Measurements from ENCODE around the gene MAPT.

DNA sequence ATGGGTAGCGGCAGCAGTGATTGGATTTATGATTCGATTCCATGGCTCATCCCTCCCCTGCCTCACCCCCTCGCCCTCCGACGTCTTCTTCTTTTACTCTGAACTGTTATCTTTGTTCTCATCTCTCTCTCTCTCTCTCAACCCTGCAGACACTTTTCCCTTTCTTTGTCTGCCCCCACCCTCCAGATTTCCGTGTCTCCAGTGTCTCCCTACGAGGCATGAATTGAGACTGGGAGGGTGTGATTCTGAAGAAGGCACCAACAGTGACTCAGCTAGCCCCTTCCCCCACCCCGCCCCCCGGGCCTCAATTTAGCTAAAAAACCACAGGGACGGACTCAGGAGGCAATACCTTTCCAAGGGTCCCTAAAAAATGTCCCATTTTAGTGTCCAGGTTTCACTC lies 57.0 kb downstream of the MAPT start:
- TF ChIP-seq YY1 (IDR thresholded peaks at IDR 0.05; ENCODE audit: insufficient read depth, insufficient read length) (no peak), ZNF274 (IDR thresholded peaks at IDR 0.05; ENCODE audit: low read depth, low read length) (no peak), SUZ12 (IDR thresholded peaks at IDR 0.05; ENCODE audit: extremely low read depth, insufficient read depth, insufficient read length) (no peak)

Data from NT2/D1 (cell line).